Measurements from ENCODE around the gene TNFRSF25.

GRCh38 chr1:6509220-6509918 is 43.4 kb upstream of the TNFRSF25 start:
- TF ChIP-seq, protein P1, sequence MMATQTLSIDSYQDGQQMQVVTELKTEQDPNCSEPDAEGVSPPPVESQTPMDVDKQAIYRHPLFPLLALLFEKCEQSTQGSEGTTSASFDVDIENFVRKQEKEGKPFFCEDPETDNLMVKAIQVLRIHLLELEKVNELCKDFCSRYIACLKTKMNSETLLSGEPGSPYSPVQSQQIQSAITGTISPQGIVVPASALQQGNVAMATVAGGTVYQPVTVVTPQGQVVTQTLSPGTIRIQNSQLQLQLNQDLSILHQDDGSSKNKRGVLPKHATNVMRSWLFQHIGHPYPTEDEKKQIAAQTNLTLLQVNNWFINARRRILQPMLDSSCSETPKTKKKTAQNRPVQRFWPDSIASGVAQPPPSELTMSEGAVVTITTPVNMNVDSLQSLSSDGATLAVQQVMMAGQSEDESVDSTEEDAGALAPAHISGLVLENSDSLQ (IDR thresholded peaks at IDR 0.05), result no peak
- TF ChIP-seq JUN (IDR thresholded peaks at IDR 0.05; ENCODE audit: borderline replicate concordance, low read depth, low read length) (no peak), JUN (CRISPR knock-in tag; IDR thresholded peaks at IDR 0.05; ENCODE audit: borderline replicate concordance) (no peak), KLF13 (tag; IDR thresholded peaks at IDR 0.05; ENCODE audit: borderline replicate concordance, low read depth) (no peak), SP1 (CRISPR knock-in tag; IDR thresholded peaks at IDR 0.05) (no peak), KLF16 (IDR thresholded peaks at IDR 0.05) (no peak), TCF7L2 (IDR thresholded peaks at IDR 0.05; ENCODE audit: low read depth, low read length) (no peak)
- TF ChIP-seq, protein P2, sequence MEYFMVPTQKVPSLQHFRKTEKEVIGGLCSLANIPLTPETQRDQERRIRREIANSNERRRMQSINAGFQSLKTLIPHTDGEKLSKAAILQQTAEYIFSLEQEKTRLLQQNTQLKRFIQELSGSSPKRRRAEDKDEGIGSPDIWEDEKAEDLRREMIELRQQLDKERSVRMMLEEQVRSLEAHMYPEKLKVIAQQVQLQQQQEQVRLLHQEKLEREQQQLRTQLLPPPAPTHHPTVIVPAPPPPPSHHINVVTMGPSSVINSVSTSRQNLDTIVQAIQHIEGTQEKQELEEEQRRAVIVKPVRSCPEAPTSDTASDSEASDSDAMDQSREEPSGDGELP (CRISPR knock-in tag; IDR thresholded peaks at IDR 0.05; ENCODE audit: borderline replicate concordance), result no peak
